Measurements from ENCODE around the gene DNAL1. TPM values are rescaled to one million over a fixed set of nuclear protein-coding genes. Genes with fewer than 3 reads are reported as not detected.

The DNAL1 gene
- total RNA-seq, 1 experiment from 2014 or later = 14.6 TPM

DNA sequence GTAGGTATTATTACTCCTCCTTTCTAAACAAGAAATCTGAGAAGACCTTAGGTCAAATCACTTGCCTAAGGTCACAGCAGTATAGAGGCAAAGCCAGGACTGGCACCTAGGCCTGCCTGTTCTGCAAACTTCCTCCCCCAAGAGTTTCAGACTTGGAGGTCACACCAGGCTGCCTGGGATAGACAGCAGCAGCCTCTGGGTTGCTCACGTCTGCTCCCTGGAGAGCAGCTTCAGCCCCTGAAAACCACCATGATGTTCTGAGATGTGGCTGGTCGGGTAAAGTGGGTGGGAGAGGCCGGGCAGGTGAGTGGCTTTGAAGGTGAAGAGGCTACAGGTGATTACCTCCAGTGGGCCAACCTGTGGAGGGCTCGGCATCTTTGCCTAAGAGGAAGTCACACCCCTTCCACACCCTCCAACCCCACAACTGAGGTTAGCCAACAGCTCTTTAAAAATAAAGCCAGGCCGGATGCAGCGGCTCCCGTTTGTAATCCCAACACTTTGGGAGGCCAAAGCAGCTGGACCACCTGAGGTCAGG is 106.4 kb downstream of the DNAL1 start:
- no peak for ATAC-seq
- Histone ChIP-seq H3K27me3 (ENCODE audit: insufficient read depth, low read length) (no peaks in the 10 kb centered on the region), H2AFZ (ENCODE audit: low read depth, low read length, poor library complexity, severe bottlenecking) (no peak overlapping the region), H3K36me3 (ENCODE audit: control insufficient read depth in 1 of 2, insufficient read depth in 2 of 2, low read length in 2 of 2) (no peaks in the 10 kb centered on the region), H3K27ac (ENCODE audit: low read depth, low read length) (no peak overlapping the region), H3K79me2 (ENCODE audit: insufficient read depth, low read length) (peaks cover 100% of the 10 kb centered on the region), H4K20me1 (ENCODE audit: insufficient read depth) (no peaks in the 10 kb centered on the region), H3K4me3 (replicated peaks in 1 of 2; ENCODE audit: low read depth in 1 of 2, low read length in 2 of 2) (no peak overlapping the region), H3K4me1 (ENCODE audit: control insufficient read depth in 1 of 2, insufficient read depth in 2 of 2, low read length in 2 of 2) (peaks cover 36 to 62% of the 10 kb centered on the region in 2 experiments), H3K9me2 (ENCODE audit: insufficient read depth) (no peaks in the 10 kb centered on the region), H3K4me2 (ENCODE audit: low read length) (no peak overlapping the region), H3K9ac (ENCODE audit: low read length) (no peak overlapping the region), H3K9me3 (ENCODE audit: control insufficient read depth in 1 of 2, insufficient read depth in 1 of 2, low read depth in 1 of 2, low read length in 2 of 2) (no peaks in the 10 kb centered on the region)
- no peak for DNase-seq (ENCODE audit: low read depth, low spot score)
- ChIA-PET RAD21 (ENCODE audit: low non-redundant PET in 1 of 2, low total read pairs in 2 of 2, uncharacterized antibody in 2 of 2, unreplicated experiment in 2 of 2) (no interaction called here), POLR2A (no interaction called here), CTCF (no interaction called here)
- BruUV-seq (replicated peaks) = no TSS peak
- intact Hi-C loops (cut with micrococcal nuclease) = no loop called here
- TF ChIP-seq SP1 (IDR thresholded peaks at IDR 0.05; ENCODE audit: low read depth) (no peak), POLR2AphosphoS5 (IDR thresholded peaks at IDR 0.05; ENCODE audit: low read depth, low read length) (no peak), YY1 (IDR thresholded peaks at IDR 0.05; ENCODE audit: extremely low read depth, insufficient replicate concordance, low read depth, low read length) (no peak), TCF7L2 (IDR thresholded peaks at IDR 0.05; ENCODE audit: borderline replicate concordance, extremely low read depth, insufficient read depth, insufficient read length) (no peak), SRF (IDR thresholded peaks at IDR 0.05; ENCODE audit: low read depth) (no peak), ZNF274 (IDR thresholded peaks at IDR 0.05; ENCODE audit: low read depth, low read length) (no peak), CBX3 (IDR thresholded peaks at IDR 0.05; ENCODE audit: low read depth) (no peak), POLR2A (IDR thresholded peaks at IDR 0.05; ENCODE audit: borderline replicate concordance, extremely low read depth, insufficient read depth, insufficient read length) (no peak), JUND (IDR thresholded peaks at IDR 0.05) (no peak), EGR1 (IDR thresholded peaks at IDR 0.05; ENCODE audit: low read depth) (no peak), EZH2 (IDR thresholded peaks at IDR 0.05) (no peak), FOSL1 (IDR thresholded peaks at IDR 0.05; ENCODE audit: low read depth) (no peak), SIN3A (IDR thresholded peaks at IDR 0.05; ENCODE audit: low read depth) (no peak), ZFX (IDR thresholded peaks at IDR 0.05) (no peak)
- TF ChIP-seq, protein P1, sequence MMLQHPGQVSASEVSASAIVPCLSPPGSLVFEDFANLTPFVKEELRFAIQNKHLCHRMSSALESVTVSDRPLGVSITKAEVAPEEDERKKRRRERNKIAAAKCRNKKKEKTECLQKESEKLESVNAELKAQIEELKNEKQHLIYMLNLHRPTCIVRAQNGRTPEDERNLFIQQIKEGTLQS (IDR thresholded peaks at IDR 0.05) = no peak
- TF ChIP-seq, protein P2, sequence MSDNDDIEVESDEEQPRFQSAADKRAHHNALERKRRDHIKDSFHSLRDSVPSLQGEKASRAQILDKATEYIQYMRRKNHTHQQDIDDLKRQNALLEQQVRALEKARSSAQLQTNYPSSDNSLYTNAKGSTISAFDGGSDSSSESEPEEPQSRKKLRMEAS (IDR thresholded peaks at IDR 0.05) = no peak
